Sigmoid colon (tissue), 7 donors: ENCODE results near the gene AAMP. TPM values are rescaled to one million over a fixed set of nuclear protein-coding genes. Genes with fewer than 3 reads are reported as not detected.

Experiments
- DNase-seq: peaks from one replicate; pipeline ENCODE4 v3.0.0-alpha.2; 2019
- H3K27ac ChIP-seq, 4 donors: fragments of 200-600 bp; sonication (generic); one replicate each; pipeline ENCODE4 v1.5.1; 2016 to 2019; ENCODE audit warnings: mild to moderate bottlenecking in 1 of 4
- H3K27me3 ChIP-seq, 3 donors: fragments of 200-600 bp; sonication (generic); one replicate each; pipeline ENCODE4 v1.5.1; 2019; ENCODE audit warnings: mild to moderate bottlenecking in 1 of 3
- H3K36me3 ChIP-seq, 4 donors: fragments of 200-600 bp; sonication (generic); one replicate each; pipeline ENCODE4 v1.5.1; 2016 to 2019
- H3K4me1 ChIP-seq, 4 donors: fragments of 200-600 bp; sonication (generic); one replicate each; pipeline ENCODE4 v1.5.1; 2017 to 2019
- H3K4me3 ChIP-seq, 4 donors: fragments of 200-600 bp; sonication (generic); one replicate each; pipeline ENCODE4 v1.5.1; 2017 to 2019; ENCODE audit warnings: mild to moderate bottlenecking in 2 of 4, moderate library complexity in 1 of 4
- H3K9me3 ChIP-seq, 4 donors: fragments of 200-600 bp in 3 of 4; sonication (generic) in 3 of 4; one replicate each; pipeline versions ENCODE4 v1.5.1 to v1.6.1; 2013 to 2019
- EP300 ChIP-seq, 4 donors: sonication (generic); formaldehyde crosslinking; IDR thresholded peaks; one replicate each; pipeline ENCODE4 v1.6.1; 2017; ENCODE audit warnings: antibody characterized with exemption in 4 of 4
- POLR2A ChIP-seq, 2 donors: fragments of 450-650 bp; IDR thresholded peaks; one replicate each; pipeline ENCODE4 v1.6.1; 2016; ENCODE audit warnings: antibody characterized with exemption in 2 of 2, mild to moderate bottlenecking in 2 of 2, moderate library complexity in 2 of 2
- POLR2AphosphoS5 ChIP-seq, 4 donors: sonication (generic); formaldehyde crosslinking; IDR thresholded peaks; one replicate each; pipeline ENCODE4 v1.6.1; 2017; ENCODE audit warnings: antibody characterized with exemption in 4 of 4
- WGBS, 2 donors: extraction: QIAGEN DNeasy Blood & Tissue Kit; methylation state at CpG; one replicate each; pipeline ENCODE4 v1.1.7; 2013; 5-methylcytosine and 5-hydroxymethylcytosine counted together
- intact Hi-C: fragments of 100-400 bp; cut with DNase I; formaldehyde crosslinking; loops from one replicate; pipeline ENCODE4 v1.15.1; 2023
- polyA plus RNA-seq, 3 donors: library from polyadenylated mRNA; stranded (reverse); fragments of 200-250 nt; gene quantifications; one replicate each; pipeline ENCODE4 v1.2.3, GENCODE V29; 2013
- total RNA-seq, 4 donors: library from RNA; depleted of rRNA; stranded (reverse); fragments of >200 nt; gene quantifications; one replicate each; pipeline ENCODE4 v1.1.0, GENCODE V29; 2016
- TF ChIP-seq, protein P1 (sequence below), 4 experiments: fragments of 450-650 bp in 3 of 4; fragments of 200-600 bp in 1 of 4; IDR thresholded peaks; one replicate each; pipeline ENCODE4 v1.5.1; 2016 to 2019; ENCODE audit warnings: antibody characterized with exemption in 4 of 4, mild to moderate bottlenecking in 3 of 4, moderate library complexity in 2 of 4
- donor health status: healthy with polysubstance abuse.
- donor health status: Bipolar disorder and iron deficiency.
- donor health status: healthy.

The AAMP gene
- total and polyA plus RNA-seq, 7 donors, result 85.7 to 141 (median 103) TPM

DNA sequence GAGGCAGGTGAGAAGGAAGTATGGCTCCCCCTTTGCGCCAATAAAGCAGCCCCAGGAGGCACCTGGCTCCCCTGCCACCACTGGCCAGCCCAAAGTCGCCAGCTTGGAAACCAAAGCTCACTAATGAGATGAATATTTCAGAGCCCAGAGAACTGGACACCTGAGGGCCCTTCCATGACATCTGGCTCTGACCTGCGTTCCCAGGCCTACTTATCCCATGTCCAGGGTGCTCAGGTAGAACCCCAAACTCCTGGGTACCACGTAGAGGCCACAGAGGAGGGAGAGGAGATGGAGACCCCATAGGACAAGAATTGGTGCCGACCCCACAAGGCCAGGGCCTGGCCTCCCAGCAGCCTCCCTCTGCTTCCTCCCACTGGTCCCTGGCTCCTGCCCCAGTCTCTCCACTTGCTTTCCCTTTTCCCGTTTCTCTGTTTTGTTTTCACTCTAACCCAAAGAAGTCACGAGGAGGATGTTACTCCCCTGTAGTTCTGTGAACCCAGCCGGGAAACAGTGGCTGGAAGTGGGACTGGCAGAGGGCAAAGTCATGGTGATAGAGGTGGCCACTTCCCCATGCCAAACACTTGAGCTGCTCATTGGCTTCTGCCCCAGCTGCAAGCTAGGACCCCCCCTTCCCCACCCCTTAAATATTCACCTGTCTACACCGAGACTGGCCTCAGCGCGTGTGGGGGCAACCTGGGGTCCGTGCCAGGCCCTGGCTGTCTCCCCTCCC is 21.5 kb upstream of the AAMP start:
- peak in 3 of 4 donors; percentile 24 to 36 (median 29) for TF ChIP-seq POLR2AphosphoS5 (IDR thresholded peaks at IDR 0.05)
- TF ChIP-seq, protein P1, sequence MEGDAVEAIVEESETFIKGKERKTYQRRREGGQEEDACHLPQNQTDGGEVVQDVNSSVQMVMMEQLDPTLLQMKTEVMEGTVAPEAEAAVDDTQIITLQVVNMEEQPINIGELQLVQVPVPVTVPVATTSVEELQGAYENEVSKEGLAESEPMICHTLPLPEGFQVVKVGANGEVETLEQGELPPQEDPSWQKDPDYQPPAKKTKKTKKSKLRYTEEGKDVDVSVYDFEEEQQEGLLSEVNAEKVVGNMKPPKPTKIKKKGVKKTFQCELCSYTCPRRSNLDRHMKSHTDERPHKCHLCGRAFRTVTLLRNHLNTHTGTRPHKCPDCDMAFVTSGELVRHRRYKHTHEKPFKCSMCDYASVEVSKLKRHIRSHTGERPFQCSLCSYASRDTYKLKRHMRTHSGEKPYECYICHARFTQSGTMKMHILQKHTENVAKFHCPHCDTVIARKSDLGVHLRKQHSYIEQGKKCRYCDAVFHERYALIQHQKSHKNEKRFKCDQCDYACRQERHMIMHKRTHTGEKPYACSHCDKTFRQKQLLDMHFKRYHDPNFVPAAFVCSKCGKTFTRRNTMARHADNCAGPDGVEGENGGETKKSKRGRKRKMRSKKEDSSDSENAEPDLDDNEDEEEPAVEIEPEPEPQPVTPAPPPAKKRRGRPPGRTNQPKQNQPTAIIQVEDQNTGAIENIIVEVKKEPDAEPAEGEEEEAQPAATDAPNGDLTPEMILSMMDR (IDR thresholded peaks at IDR 0.05), result no peak

DNA sequence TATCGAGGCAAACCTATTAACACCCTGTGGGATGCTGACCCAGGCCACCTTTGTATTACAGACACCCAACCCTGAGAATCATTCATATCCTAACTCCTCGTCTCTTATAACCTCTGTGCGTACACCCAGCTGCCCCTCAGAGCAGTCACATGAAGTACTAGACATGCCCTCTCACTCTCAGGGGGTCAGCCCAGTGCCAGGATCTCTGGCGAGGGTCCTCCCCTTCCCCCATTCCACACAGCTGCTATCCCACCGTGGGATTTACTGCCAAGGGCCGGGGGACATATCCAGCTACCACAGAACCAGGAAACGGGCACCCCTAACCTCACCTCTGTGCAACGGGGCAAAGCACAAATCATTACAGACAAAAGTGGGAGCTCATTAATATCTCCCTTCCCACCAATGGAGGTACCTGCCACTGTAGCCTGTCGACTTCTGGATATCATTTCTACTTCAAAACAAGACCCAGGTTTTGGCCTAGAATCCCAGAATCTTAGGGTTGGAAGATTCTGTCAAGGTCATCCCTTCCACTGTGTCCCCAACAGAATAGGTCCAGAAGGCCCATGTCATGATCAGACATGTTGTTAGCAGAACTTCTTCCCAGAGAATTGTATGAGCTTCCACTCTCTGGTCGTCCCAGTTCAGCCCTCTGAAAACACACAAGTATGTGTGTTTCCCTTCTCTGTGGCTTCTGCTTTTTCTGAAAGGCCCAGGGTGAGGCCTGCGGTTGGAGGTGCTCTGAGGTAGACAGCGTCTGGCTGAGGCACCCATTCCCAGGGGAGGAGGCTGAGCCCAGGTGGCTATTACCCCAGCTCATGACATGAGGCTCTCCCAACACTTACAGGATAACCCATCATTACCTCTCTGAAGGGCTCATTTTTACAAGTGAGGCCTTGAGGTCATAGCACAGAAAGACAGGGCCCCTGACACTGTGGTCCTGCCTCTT is 20.7 kb upstream of the AAMP start:
- Histone ChIP-seq H3K4me1 (peaks cover 0 to 66% (median 64%) of the 10 kb centered on the region in 4 donors), H3K9me3 (no peaks in the 10 kb centered on the region), H3K4me3 (peak overlapping the region; percentile 67 to 97 (median 86)), H3K27me3 (no peaks in the 10 kb centered on the region), H3K27ac (peak overlapping the region; percentile 91 to 99 (median 96)), H3K36me3 (no peaks in the 10 kb centered on the region)
- TF ChIP-seq POLR2A (IDR thresholded peaks at IDR 0.05), result no peak
- DNase-seq, result no peak
- intact Hi-C loops, result loop anchor here (5.0 to 10.0 kb wide), 4 partner anchors 77 to 354 kb away; partner anchors contain the start of genes CNOT9 and USP37
- WGBS, 2 donors, result 34 to 36% methylated on average over 12 of the region's 12 CpGs

More for the DNA sequence above, 21.5 kb upstream of the AAMP start:
- Histone ChIP-seq H3K4me3 (peak overlapping the region; percentile 67 to 97 (median 86)), H3K36me3 (no peaks in the 10 kb centered on the region), H3K9me3 (no peaks in the 10 kb centered on the region), H3K27ac (peak overlapping the region; percentile 91 to 99 (median 96)), H3K27me3 (no peaks in the 10 kb centered on the region), H3K4me1 (peaks cover 0 to 57% (median 55%) of the 10 kb centered on the region in 4 donors)
- intact Hi-C loops, result loop anchor here (2.0 to 10.0 kb wide), 5 partner anchors 76 to 353 kb away; partner anchors contain the start of genes CNOT9 and USP37
- no peak for DNase-seq
- 29% methylated on average over 12 of the region's 12 CpGs for WGBS, 2 donors

DNA sequence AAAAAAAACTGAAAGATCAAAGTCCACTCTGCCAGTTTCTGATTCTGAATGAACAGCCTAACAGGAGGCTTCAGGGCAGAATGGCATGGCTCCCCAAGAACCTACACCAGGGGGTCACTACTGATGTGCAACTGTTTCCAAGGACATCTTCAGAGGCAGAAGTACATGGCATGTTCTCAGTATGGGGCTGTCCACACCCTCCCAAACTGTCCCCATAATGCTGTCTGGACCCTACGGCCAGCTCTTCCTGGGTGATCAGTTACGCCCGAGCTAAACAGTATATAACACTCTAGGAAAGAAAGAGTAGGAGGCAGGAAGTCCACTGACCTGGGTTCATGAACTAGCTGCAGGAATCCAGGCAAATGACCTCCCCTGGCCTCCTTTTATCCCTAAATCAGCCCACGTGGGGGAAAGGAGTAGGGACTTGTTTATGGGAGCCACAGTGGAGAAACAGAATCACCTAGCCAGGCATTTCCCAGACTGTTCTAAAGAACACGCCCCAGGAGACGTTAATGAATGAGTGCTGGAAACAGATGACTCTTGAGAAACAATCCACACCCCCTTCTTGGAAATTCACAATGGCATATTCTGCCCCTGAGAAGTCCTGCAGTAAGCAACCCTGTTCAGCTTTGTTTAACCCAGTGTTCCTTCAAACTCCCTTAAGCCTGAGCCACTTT is 19.8 kb upstream of the AAMP start:
- peak; percentile 12 to 72 (median 28) for TF ChIP-seq POLR2AphosphoS5 (IDR thresholded peaks at IDR 0.05)
- TF ChIP-seq, protein P1 (IDR thresholded peaks at IDR 0.05), result no peak
- no peaks in the 10 kb centered on the region for H3K9me3 ChIP-seq
- peak overlapping the region in 3 of 4 donors; percentile 67 to 97 (median 76) for H3K4me3 ChIP-seq
- no peak for DNase-seq
- H3K4me1 ChIP-seq, result peaks cover 0 to 74% (median 72%) of the 10 kb centered on the region in 4 donors
- H3K36me3 ChIP-seq, result no peaks in the 10 kb centered on the region
- H3K27ac ChIP-seq, result peak overlapping the region; percentile 91 to 99 (median 96)
- 6 to 39% methylated on average over 6 of the region's 6 CpGs for WGBS, 2 donors
- intact Hi-C loops, result loop anchor here (5.0 to 10.0 kb wide), 4 partner anchors 78 to 355 kb away; partner anchors contain the start of genes CNOT9 and USP37
- H3K27me3 ChIP-seq, result no peaks in the 10 kb centered on the region

DNA sequence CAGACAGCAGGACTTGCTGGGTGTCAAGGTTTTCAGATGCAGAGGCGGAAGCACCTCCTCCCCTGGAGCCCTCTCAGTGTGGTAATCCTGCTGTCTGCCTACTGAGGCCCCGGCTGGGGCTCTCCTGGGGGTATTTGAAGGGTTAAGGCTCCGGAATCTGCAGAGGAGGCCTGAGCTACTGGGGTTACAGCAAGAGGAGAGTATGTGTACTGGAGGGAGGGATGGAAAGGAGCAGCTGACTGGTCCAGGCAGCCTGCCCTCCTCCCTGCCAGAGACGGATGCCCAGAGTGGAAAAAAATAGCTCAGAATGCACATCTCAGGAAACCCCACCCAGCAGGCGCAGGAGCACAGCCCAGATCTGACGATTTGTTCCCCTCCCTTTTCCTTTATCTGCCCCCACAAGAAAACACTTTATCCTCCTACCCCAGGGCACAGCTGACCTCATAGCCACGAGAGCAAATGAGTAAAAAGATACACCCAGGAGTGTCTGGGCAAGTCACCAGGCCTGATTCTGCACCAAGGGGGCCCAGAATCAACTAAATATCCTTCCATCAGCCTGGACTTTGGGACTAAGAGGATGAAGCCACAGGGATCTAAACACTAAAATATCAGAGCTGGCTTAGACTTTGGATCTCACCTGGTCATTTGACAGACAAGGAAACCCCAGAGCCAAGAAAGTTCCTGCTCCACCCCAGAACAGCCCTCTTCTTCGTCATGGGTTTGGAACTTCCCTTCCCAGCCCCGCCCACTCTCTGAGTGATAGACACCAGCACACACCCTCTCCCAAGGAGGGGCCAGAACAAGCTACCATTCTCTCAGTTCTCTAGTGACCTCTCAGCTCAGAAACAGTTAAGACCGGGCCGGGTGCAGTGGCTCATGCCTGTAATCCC is 16.9 kb upstream of the AAMP start:
- H3K9me3 ChIP-seq, result no peaks in the 10 kb centered on the region
- TF ChIP-seq, protein P1 (IDR thresholded peaks at IDR 0.05), result no peak
- TF ChIP-seq EP300 (IDR thresholded peaks at IDR 0.05) (peak in 3 of 4 donors; percentile 24 to 63 (median 45)), POLR2A (IDR thresholded peaks at IDR 0.05) (peak; percentile 20 to 69), POLR2AphosphoS5 (IDR thresholded peaks at IDR 0.05) (peak; percentile 71 to 94 (median 78))
- H3K4me1 ChIP-seq, result peaks cover 0 to 97% (median 96%) of the 10 kb centered on the region in 4 donors
- intact Hi-C loops, result loop anchor here (2.0 kb wide), 1 partner anchor 14 kb away; no protein-coding TSS in a partner anchor
- peak overlapping the region; percentile 91 to 99 (median 96) for H3K27ac ChIP-seq
- WGBS, 2 donors, result 6 to 9% methylated on average over 11 of the region's 11 CpGs
- H3K27me3 ChIP-seq, result no peaks in the 10 kb centered on the region
- peak overlapping the region; percentile 35 to 50 (median 40) for H3K4me3 ChIP-seq
- DNase-seq, result peak; percentile 97
- H3K36me3 ChIP-seq, result peaks cover 0 to 3% (median under 1%) of the 10 kb centered on the region in 4 donors
